ENCODE data around the gene FETUB.

DNA sequence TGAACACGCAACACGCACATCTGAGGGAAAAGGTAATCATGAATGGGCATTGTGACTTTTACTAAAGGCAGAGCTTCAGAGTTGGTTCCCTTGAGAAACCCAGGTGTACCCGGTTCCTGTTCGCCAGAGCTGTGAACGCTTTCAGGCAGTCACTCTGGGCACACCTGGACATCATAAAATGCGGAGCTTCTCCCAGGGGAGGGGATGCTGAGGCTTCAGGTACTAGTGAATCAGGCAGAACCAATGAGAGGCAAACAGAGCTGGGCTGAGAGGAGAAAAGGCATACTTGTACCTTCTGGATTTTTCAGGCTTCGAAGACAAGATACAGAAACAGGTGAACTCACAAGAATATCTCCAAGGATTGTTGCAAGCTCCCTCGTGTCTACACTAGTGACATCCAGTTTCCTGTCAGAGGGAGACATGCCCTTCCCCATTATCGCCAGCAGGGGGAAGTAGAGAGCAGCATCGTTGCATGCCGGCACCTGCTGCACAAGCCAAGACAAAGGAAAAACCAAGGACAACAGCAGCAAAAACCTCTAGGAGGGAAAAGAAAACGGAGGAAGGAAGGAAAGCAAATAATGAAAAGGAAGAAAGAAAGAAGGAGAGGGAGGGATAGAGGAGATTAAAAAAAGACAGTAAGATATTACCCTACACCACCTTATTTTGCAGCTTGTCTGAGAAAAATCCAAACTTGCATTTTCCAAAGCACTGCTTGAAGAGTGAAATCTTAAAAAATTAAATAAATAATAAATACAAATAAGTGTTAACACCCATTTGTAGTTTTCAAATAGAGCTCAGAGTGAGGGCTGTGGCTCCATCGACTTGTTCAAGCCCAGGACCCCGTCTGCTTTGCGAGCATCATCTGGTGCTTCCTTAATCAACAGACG is 25.4 kb upstream of the FETUB start:
- TF ChIP-seq, protein P1, sequence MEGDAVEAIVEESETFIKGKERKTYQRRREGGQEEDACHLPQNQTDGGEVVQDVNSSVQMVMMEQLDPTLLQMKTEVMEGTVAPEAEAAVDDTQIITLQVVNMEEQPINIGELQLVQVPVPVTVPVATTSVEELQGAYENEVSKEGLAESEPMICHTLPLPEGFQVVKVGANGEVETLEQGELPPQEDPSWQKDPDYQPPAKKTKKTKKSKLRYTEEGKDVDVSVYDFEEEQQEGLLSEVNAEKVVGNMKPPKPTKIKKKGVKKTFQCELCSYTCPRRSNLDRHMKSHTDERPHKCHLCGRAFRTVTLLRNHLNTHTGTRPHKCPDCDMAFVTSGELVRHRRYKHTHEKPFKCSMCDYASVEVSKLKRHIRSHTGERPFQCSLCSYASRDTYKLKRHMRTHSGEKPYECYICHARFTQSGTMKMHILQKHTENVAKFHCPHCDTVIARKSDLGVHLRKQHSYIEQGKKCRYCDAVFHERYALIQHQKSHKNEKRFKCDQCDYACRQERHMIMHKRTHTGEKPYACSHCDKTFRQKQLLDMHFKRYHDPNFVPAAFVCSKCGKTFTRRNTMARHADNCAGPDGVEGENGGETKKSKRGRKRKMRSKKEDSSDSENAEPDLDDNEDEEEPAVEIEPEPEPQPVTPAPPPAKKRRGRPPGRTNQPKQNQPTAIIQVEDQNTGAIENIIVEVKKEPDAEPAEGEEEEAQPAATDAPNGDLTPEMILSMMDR (IDR thresholded peaks at IDR 0.05), result peak; percentile 80 to 92 (median 90)
- TF ChIP-seq POLR2AphosphoS5 (IDR thresholded peaks at IDR 0.05), result peak; percentile 60
